HG02642 (cell line): ENCODE data around the gene XCR1.
"Not testable (repeated sequence)": the region's sequence is repeated elsewhere in the genome, so short reads cannot be mapped to it uniquely, and the experiment has no call there.

Experiments used
- ATAC-seq: cut with Tn5 transposase; IDR thresholded peaks from one replicate; pipeline ENCODE4 v1.9.1; 2021; ENCODE audit warnings: mild to moderate bottlenecking; ENCODE audit not compliant: unreplicated experiment, poor library complexity

Gene XCR1

DNA sequence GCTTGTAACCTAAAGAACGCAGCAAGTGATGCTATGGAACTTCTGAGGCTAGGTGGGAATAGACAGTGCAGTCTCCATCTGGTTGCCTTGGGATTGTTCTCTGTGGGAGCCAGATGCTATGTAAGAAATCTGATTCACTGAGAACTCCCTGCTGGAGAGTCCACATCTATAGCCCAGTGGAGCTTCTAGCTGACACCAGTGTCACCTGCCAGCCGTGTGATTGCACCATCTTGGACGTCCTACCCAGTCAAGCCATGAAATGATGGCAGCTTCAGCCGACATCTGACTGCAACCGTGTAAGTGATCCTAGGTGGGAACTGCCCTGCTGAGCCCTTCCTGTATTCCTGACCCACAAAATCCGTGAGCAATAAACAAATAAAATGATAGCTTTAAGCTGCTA lies 19.2 kb downstream of the XCR1 start:
- no peak for ATAC-seq

DNA sequence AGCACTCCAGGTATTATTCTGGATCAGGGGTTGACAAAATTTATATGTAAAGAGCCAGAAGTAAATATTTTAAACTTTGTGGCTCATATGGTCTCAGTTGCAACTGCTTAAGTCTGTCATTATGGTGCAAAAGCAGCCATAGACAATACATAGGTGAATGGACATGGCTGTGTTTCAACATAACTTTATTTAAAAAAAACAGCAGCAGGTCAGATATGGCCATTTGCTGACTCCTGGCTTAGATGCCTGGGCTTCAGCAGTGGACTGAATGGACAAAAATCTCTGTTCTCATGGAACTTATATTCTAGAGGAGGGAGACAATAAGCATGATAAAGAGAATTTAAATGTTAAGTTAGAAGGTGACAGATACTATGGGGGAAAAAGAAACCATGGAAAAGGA lies 20.0 kb downstream of the XCR1 start:
- ATAC-seq: no peak

DNA sequence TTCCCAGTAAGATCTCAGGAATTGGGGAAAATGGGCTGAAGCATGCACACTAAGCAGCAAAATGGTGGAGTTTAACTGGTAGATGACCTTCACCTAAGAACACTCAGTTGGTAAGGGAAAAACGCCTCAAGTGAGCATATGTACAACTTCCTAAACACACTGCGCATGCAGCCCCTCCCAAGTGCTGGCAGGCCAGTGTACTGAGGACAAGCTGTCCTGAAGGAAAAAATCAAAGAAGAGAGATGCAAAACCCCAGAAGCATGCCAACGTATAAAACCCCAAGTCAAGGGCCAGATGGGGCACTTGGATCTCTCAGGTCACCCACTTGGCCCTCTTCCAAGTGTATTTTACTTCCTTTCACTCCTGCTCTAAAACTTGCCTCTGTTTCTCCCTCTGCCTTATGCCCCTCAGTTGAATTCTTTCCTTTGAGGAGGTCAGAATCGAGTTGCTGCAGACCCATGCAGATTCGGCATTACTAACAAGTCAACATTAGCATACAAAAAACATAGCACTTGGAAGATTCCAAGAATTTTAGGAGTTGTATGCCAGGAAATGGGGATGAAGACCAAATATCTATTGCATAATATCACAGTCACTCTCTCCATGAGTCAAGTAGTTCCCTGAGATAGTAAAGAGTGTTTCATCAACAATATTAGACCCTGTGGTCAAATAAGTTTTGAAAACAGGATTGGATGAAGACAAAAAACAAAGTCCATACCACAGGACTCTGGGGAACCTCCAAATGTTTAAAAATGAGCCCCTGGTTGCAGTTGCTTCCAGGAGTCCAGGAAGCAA lies 20.8 kb downstream of the XCR1 start:
- ATAC-seq: no peak

DNA sequence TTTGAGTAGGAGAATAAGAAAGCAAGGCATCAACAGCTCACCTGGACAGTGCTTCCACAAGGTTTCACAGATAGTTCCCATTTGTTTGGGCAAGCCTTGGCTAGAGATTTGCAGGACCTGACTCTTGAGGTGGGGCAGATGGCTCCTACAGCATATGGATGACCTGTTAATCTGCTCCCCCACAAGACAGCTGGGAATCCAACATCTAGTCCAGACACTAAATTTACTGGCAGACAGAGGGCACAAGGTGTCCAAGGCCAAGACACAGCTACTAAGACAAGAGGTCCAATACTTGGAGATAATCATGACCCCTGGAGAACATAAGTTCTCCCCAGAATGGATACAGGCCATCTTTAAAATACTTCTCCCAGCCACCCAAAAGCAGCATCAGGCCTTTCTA lies 23.6 kb downstream of the XCR1 start:
- not testable (repeated sequence) for ATAC-seq

DNA sequence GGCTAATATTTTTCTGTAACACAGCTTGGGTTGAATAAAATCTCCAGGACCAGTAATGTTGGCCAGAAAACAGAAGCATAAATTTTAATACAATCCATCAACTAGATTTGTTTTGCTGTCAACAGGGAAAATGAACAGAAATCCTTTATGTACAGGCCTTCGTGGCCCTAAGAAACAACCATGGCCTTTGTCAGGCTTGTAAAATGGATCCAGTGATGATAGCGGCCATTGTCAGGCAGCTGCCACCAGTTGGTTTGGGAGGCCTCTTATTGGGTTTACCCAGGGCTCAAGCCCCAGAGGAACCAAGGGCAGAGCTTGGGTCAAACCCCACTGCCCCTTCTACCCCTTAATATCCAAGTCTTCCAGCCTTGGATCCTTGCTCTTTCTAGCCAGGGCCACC lies 26.1 kb downstream of the XCR1 start:
- ATAC-seq: no peak

DNA sequence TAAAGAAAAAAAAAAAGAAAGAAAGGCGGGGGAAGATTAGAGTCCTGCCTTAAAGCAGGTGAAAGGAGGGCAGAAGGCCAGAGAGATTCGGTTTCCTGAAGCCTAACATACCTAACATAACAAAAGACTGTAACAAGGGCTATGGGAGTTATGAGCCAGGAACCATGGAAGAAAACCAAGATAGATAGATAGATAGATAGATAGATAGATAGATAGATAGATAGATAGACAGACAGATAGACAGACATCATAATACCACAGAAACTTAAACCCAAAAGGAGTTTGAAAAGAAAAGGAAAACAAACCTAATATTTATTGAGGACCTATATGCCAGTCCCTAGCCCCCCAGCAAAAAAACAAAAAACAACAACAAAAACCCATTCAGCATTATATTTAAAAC lies 29.3 kb downstream of the XCR1 start:
- no peak for ATAC-seq

DNA sequence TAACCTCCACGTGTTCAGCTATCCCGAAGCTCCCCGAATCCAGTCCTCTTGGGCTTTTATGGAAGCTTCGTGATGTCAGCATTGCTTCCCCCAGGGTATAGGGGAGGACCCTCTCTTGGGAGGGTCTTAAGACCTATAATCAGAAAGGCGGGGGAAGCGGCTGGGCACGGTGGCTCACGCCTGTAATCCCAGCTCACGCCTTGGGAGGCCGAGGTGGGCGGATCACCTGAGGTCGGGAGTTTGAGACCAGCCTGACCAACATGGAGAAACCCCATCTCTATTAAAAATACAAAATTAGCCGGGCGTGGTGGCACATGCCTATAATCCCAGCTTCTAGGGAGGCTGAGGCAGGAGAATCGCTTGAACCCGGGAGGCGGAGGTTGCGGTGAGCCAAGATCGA lies 29.8 kb downstream of the XCR1 start:
- ATAC-seq: not testable (repeated sequence)

DNA sequence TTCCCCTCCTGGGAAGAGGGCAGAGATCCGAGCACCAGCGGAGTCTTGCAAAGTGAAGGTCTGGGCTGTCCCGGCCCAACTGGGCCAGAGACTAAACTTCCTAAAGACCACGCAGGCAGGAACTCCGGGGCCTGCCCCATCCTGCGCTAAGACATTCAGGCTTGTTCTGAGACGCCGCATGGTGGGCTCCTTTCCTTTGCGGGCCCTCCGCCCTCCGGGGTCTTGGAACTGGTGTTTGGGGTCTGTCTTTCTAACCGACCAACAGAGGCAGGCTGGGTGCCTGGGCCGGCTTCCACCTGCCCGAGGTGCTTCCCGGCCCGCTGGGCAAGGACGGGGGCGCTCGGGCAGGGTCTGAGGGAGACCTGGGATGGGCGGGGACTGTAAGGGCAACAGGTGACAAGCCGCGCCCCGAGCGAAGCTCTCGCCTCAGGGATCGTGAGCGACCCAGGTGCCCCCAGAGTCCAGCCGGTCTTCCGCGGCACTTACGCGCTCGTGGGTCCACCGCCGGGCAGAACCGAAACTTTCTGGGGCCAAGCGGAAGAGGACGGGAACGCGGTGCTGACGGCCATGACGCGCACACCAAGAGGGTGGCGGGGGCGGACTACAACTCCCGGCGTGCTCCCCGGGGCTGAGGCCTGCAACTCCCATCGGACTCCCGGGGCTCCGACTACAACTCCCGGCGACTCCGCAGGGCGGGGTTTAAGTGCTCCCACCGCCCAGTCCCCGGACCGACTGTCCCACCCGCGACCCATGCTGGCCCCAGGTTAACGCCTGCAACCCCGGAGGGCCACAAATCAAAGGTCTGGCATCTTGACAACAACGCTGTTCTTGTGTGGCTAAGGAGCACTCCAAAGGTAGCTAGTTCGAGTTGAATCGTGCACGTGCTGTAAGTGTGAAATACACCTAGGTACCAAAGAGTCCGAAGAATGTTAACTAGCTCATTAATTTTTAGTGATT lies 31.8 kb downstream of the XCR1 start, which contains the start of gene FYCO1:
Gene FYCO1, minus strand, starts transcription at position 589 of the 957 bp plus-strand sequence. CDS start 10,914 bp downstream, outside the sequence.
- ATAC-seq: peak; percentile 96

DNA sequence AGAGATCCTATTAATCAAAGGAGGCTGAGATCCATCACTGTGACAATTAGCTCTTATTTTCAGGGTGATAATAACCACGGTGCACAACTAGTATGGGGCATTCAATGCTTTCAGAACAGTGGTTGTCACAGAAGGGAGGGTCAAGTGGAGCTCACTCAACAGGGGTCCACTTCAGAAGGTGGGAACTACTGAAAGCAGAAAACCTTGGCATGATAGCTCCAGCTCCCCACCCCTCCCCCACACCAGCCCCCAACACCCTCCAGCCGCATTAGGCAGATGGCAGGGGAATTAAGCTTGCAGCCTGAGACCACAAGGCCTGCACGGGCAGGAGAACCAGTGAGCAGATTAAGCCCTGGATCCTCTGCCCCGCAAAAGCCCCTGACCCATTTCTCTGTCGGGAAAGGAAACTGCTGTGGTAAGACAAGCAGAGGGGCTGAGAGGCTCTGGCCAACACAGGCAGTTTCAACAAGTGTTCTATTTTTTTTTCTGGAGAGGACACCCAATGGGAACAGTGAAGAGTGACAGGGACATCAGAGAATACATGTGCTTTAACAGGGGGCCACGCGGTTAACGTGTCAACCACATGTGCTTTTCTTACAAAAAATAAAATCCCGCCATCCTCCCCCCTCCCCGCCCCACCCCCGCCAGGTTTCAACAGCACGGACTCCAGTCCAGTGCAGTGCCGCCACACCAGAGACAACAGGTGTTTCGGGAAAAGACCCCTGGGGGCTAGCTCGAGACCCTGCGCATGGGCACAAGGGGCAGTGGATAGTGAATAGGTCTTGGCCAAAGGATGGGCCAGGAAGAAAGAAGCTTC lies 32.7 kb downstream of the XCR1 start:
- ATAC-seq: no peak

DNA sequence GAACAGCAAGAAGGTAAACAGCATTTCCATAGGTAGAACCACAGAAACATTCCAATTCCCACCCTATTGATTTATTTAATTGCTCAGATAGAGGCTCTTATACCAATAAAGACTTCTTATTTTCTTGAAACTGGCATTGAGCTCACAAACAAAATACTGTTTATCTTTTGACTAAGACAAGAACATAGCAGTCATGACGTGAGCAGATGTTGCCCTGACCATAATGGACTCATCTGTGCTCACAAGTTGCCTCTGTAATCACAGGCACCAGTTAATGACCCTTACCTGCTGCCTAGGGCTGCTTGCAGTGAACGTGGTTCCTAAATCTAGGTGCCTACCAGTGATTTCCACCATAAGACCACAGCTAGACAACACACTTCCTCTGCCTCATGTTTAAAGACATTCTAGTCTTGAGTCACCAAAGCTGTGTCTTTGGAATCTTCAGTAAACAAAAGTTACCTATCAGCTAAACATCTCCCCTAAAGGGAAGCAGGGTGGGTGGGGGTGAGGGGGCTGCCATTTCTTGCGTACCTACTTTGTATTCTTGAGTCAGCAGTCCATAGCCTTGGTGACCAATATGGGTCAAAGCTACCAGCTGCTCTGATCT lies 33.8 kb downstream of the XCR1 start:
- no peak for ATAC-seq

DNA sequence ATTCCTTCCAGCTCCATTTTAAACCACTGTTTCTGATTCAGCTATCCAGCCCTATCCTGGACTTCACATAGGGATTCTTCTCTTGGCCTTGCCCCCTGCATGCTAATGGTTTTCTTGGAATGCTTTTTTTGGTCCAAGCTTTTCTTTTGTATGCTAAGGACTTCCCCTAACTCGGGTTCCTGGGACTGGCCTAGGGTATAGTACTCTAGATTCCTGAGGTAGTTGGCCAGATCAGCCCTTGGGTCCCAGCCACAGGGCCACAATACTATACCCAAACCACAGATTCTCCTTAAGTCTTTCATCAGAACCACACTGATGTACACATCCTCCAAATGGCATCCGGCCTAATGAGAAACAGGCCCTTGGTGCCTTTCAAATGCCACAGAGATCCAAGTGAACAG lies 34.5 kb downstream of the XCR1 start:
- no peak for ATAC-seq

DNA sequence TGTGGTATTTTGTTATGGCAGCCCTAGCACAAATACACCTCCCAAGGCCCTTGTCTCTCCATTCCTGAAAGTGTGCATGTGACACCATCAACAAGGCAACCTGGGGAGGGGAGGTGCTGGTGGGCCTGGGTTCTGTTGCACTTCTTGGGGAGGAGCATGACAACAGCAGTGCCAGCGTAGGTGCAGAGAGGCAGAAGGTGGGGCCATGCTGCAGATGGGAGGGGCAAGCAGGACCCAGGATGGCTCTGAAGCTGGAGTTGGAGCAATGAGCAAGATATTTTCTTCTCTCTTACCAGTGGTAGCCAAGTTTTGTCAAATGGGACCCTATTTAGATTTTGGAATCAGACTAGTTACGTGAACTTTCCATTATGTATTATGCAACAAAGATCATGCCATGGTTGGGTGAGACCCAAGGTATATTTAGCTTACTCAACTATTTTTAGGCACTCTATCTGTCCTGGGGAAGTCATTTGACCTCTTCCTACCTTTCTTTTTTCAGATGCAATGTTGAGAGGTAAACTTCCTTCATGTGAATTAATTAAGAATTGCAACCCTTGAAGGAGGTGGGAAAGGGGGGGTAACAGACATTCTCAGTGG lies 35.1 kb downstream of the XCR1 start:
- no peak for ATAC-seq

DNA sequence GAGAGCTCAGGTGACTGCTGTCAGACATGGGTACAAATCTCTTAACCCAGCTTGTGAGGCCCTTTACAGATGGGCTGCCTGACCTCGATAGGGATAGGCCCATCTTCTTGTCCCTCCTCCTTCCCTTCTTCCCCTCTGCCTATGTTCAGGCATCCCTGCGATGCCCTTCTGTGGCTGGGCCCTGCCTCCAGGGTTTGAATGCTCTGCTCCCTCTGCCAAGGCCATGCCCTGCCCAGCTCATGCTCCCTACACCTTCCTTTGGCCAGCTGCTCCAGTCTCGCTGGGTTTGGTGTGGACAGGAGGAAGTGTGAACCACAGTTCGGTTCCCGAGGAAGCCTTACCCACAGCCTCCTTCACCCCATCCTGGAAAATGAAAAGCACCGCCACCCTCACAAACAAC lies 35.9 kb downstream of the XCR1 start:
- no peak for ATAC-seq

DNA sequence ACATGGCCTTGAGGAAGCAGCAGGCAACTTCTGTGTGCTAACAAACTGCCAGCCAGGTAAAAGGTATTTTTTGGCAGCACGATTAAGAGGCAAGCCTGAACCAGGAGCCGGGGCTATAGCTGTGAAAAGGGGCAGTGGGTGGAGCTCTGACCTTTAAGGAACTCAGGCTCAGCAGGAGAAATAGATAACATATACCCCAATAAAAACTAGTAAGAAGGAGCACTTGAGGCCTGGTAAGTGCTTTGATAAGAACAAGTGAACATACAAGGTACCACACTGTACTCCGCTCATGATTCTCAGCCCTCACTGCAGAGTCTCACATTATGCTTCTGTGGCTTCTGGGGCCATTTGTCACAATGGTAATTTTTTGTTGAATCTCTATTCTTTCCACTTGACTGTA lies 37.1 kb downstream of the XCR1 start:
- ATAC-seq: no peak

DNA sequence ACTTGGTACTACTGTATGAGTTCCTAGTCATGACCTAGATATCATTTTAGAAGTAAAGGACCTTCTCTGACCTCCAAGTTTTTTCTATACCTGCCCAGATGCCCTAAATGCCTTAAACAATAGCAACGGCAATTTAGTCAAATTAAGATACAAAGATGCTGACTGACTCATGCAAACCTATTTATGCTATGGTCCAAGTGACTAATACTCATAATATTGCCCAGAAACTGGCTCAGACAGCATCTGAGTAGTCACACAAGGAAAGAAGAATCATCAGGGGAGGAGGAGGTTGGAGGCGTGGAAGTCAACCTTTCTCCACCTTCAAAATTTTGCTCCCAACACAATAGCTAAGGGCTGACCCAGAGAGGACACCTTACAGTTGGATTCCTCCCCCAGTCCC lies 38.5 kb downstream of the XCR1 start:
- ATAC-seq: no peak

DNA sequence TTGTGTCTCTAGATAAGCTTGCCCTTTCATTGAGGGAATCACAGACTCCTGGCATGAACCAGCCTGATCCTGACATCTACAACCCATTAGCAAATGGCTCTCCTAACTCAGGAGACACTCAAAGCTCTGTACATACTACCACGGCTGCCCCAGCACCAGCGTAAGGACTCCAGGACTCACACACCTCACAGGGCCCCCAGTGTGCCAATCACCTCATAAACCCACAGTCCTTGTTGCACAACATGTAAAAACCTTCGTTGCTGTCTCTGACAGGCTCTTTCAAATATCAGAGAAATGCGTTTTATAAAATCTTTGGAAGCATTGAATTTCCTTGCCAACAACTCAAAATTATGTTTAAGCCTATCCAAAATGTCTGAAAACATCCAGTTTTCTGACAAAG lies 38.9 kb downstream of the XCR1 start:
- no peak for ATAC-seq

DNA sequence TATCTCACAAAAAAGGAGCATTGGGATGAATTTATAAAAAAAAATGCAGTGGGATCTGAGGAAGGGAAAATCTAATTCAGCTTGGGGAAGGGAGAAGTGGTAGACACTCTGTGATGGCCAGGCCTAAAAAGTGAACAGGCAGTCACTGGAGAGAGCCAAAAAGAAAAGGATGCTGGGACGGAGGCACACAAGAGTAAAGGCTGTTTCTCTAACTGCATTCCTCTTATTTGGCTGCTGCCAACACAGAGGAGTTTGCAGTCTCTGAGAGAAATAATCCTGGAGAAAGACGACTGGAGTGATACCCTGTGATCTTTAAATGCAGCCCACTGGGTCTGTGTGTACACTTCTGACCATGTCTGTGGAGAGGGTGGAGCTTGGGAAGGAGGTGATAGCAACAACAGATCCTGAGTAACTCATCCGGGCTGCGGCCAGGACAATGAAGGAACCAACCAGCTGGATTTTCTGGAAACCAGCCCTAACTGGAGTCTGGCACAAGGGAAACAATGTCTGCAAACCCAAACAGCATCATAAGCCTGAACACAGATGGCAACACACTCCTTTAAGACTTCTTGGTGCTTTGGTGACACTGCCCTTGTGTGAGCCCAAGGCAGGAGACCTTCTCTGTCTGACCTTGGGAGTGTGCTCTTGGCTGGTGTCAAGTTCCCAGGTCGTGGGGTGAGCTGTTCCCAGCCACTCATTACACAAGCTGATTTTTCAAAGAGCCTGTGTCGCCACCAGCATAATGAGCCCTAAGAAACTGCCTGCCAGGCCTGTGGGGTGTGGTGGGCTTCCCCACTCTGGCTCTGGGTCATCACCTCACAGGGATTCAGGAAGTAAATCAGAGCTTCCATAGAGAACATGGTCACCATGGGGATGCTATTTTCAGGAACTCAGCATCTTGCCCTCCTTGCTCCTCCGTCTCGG lies 39.7 kb downstream of the XCR1 start:
- ATAC-seq: no peak

DNA sequence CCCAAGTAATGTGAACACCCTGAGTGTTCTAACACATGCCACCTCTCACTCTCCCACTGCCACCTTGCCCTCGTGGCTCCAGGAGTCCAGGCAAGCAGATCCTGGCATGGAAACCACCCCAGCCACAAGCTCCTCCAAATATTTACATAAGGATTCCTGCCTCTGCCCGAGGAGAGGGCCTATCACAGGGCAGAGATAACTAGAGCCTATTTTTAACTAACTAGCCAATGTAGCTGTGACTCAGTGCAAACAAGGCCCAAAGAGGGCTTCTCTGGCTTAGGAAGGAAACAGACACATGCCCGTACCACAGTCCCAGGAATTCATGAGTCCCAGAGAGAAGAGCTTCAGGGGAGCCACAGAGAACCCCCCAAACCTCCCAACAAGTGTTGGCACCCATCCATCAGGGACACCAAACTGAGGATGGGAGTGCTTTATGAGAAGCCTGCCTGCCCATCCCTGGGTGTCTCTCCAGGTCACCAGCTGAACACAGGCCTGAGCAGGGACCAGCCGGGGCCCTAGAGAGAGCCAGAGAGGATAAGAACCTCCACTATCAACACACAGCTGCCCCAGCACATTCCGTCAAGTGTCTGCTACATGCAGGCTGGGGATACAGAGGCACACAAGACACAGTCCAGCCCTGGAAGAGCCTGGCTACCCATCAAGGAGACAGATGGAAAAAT lies 40.8 kb downstream of the XCR1 start:
- ATAC-seq: no peak
